HG03103 (cell line): ENCODE results near the gene ERCC1.

ENCODE experiments used
- ATAC-seq: cut with Tn5 transposase; IDR thresholded peaks from one replicate; pipeline ENCODE4 v1.9.1; 2021; ENCODE audit warnings: low read depth; ENCODE audit not compliant: unreplicated experiment

Gene ERCC1

GRCh38 chr19:45406226-45407090 lies 17.3 kb downstream of the ERCC1 start, which contains the start of gene POLR1G:
POLR1G (plus strand) TSS chr19:45406644; CDS start chr19:45406697, 53 bp downstream.
- ATAC-seq: peak; percentile 58

DNA sequence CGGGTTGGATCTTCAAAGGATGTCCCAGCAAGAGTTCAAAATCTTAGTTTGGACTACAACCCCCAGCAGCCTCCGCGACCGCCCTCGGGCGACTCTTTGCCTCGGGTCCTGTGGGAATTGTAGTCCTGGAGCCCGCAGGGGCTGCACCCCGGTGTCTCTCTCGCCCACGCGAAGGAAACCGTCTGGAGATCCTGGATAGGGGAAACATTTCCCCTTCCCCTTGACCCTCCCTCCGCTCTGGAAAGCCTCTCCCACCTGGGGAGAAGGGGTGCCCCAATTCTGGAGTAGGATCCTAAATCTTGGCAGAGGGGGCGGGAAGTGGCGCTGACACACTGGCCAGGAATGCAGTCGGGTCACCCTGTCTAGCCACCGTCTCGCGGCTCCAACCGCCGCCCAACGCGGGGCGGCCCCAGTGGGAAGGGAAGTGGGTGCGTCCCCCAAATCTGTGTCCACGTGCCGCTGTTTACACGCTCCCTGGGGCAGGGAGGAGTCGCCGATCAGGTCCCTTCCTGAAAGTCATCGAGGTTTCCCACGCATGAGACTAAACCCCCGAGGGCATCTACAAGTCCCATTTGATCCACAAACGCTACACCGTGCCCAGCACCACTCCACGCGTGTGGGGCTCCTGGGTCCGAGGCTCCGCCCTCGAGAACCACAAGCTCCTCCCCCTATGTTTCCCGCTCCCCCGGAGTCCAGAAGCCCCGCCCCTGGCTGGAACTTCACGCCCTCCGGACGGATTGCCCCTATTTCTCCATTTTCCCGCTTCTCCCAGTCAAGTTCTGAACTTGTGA lies 18.1 kb downstream of the ERCC1 start:
- ATAC-seq: peak; percentile 43

DNA sequence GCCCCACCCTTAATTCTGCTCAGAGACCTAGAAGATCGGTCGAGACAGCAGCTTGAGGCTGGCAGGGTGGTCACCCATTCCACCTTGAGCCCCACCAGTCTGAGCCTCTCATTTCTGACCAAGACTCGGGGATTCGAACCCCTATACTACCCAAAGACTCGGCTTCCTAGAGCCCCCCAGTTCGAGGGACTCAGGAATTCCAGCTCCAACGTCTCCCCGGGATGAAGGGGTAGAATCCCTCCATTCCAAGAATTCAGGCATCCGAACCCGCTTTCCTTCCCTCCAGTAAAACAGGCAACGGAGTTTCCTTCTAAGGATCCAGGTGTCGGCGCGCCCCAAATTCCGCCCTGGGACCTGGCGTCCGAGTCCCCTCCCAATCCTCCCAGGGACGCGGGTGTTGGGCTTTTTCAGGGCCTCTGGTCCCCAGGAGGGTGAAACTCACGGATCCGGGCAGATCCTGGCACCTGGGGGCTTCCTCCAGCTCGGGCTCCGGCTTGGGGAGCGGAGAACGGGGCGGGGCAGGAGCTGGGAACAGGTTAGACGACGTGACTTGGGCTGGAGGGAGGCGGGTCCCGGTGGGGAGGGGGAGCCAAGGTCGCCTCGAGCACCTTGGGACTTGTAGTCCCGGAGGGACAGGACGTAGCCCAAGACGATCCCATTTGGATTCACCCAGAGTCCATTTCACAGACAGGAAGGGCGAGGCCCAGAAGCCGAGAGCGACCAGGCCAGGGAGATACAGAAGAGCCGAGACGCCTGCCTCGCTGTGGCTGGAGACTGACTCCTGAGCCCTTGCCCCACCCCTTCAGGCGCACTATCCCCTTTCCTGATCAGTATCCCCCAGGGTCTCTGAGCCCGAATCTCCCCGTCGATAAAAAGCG lies 18.9 kb downstream of the ERCC1 start, which contains the start of gene PPP1R13L:
TSS of gene PPP1R13L (minus strand) at position 513 of the 878 bp plus-strand sequence. CDS start 6,751 bp downstream, outside the sequence.
- no peak for ATAC-seq

DNA sequence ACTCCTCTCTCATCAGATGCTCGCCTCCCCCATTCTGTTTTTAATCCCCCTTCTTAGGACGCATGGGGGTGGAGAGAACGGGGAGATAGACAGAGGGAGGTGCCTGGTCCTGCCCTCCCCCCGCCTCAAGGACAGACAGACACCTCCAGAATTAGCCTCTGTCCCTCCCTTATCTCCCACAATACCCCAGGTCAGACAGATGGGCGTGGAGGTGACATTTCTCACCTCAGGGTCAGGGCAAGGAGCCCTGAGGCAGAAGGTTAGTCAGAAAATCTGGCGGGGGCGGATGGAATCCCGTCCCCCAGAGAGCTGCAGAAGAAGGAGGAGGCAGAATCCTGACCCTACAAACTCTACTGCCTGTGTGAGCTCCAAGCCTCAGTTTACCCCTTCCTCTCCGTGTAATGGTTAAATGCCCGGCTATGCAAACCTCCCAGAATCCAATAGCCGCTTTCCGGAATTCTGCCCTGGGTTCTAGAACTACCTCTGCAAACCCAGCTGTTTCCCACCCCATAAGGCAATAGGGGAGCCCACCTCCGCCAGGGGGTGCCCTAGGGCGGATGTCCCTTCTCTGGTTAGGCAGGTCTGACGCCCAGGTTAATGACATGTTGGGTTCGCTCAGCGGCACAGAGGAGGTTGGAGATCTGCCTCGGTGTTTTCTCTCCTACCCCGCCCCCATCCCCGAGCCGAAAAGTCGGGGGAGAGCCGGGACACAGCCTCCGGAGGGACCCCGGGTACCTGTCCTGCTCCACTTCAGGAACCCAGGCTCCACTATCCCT lies 19.7 kb downstream of the ERCC1 start:
- ATAC-seq: no peak

- no peak for ATAC-seq
Measured at GRCh38 chr19:45403272-45403671, 20.4 kb downstream of the ERCC1 start.

- no peak for ATAC-seq
Measured at GRCh38 chr19:45402298-45403061, 21.2 kb downstream of the ERCC1 start.

- no peak for ATAC-seq
Measured at GRCh38 chr19:45401815-45402214, 21.9 kb downstream of the ERCC1 start.

DNA sequence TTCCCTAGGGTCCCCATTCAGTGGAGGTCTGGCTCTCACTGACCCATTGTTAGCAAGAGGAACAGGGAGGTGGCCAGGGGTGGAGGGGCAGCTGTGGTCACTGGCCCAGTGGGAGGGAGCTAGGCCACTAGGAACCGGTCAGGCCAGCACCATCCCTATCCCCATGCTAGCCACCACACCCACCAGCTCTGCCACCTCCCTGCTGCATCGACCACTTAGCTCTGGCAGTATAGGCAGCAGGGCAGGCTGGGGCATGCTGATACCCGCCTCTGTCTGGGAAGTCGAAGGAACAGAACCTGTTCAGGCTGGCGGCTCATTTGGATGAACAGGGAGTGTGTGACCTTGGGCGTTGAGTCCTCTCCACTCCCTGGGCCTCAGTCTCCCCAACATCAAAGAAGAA lies 23.5 kb downstream of the ERCC1 start:
- no peak for ATAC-seq

DNA sequence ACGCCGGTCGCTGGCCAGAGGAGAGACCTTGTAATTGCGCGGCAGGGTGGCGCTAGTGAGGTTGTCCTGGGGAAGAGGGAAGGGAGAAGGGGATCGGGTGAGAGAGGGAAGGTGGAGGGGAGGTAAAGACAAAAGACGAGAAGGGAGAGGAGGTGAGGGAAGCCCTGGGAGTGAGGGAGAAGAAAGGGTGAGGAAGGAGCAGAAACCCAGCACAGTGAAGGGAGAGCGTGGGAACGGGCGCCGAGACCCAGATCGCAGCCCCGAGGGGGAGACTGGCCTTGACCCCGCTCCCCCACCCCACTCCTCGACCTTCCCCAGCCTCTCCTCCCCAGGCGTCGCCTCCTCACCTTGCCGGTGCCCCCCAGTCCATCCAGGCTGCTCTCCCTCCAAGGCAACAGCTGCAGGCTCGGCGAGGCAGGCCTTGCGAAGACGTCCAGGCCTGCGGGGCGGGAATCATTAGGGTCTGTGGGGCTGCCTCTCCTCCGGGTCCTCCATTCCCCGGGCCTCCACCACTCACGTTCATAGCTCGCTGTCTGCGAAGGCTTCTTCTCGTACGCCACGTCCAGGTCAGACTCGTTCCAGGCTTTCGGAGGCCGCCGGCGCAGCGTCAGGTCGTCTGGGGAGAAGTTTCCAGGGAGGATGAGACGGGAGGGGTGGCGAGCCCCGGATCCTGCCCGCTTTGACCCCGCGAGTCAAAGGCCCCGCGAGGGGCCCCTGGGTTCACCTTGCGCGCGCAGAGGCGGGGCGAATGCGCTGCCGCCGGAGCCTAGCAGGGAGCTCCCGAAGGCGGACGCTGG lies 27.7 kb downstream of the ERCC1 start:
- no peak for ATAC-seq

- ATAC-seq: no peak
Measured at GRCh38 chr19:45391871-45392665, 31.6 kb downstream of the ERCC1 start.

GRCh38 chr19:45391346-45391745 lies 32.4 kb downstream of the ERCC1 start:
- ATAC-seq: no peak

DNA sequence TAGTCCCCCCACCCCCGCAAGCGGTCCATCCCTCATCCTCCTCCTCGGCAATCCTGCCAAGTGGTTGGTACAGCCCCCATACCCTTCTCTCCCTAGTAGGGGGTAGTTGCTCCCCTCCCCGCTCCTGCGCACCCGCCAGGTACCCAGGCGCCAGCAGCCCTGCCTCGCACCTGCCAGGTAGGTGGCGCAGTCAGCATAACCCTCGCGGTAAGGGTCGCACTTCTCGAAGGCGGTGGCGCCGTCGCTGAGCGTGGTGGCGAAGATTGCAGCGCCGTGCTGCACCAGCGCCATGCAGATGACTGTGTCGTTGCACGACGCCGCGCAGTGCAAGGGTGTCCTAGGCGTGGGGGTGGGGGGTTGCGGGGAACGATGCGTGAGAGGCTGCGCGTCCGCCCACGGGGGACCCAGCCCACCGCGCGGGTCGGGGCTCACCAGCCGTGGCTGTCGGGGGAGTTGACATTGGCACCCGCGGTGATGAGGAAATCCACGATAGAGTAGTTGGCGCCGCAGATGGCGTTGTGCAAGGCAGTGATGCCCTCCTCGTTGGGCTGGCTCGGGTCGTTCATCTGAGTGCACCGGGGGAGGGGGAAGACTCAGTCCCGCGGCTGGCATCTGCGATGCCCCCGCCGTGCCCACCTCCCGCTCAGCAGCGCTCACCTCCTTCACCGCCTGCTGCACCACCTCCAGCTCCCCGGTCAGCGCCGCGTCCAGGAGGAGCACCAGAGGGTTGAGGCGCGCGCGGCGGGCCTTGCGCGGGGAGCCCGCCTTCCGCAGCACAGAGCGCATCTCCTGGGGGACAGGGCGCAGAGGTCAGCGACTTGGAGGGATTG lies 38.1 kb downstream of the ERCC1 start:
- ATAC-seq: no peak

- ATAC-seq: no peak
Measured at GRCh38 chr19:45382426-45382825, 41.3 kb downstream of the ERCC1 start.

DNA sequence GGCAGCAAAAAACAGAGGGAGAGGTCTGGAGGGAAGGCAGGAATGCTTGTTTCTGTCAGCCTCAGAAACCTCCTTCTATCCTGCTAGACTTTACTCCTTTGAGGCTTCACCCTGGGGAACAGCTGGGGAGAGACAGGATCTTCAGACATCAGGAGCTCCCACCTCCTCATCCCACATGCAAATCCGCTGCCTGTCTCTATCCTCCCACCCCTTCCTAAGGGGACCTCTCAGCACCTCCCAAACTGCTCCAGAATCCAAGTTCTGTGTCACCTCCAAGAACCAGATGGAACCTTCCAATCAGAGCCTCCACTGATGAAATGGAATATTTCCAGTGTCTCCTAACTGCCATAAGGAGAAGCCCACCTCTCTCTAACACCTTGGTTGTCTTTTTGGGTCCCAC lies 43.6 kb downstream of the ERCC1 start:
- no peak for ATAC-seq

DNA sequence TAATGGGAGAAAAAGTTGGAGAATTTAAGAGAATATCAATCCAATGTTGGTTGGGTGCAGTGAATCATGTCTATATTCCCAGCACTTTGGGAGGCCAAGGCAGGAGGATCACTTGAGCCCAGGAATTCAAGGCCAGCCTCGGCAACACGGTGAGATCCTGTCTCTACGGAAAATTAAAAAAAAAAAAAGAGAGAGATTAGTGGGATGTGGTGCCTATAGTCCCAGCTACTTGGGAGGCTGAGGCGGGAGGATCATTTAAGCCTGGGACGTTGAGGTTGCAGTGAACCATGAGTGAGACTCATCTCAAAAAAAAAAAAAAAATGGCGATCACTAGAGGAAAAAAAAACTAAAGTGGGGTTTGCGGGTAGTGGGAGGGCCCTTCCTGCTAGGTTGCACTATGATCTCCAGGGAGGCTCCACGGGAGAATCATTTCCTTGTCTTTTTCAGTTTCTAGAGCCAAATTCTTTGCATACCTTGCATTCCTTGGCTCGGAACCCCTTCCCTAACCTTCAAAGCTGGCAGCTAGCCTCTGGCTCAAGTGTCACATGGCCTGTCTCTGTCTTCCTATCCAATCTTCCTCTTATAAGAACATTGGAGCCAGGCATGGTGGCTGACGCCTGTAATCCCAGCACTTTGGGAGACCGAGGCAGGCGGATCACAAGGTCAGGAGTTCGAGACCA lies 47.5 kb downstream of the ERCC1 start:
- ATAC-seq: no peak
